Ishikawa (cell line): ENCODE data around the gene ASB17.

ENCODE experiments used
- CEBPB ChIP-seq: IDR thresholded peaks from 2 replicates; pipeline ENCODE4 v1.6.1; 2012
- CREB1 ChIP-seq: IDR thresholded peaks from 2 replicates; pipeline ENCODE4 v1.6.1; 2012; ENCODE audit warnings: low read depth
- EGR1 ChIP-seq: IDR thresholded peaks from 2 replicates; pipeline ENCODE4 v1.6.1; 2012
- EP300 ChIP-seq: IDR thresholded peaks from 2 replicates; pipeline ENCODE4 v1.6.1; 2012; ENCODE audit warnings: borderline replicate concordance
- FOXM1 ChIP-seq: IDR thresholded peaks from 2 replicates; pipeline ENCODE4 v1.6.1; 2012; ENCODE audit warnings: low read depth, borderline replicate concordance
- NFIC ChIP-seq: IDR thresholded peaks from 2 replicates; pipeline ENCODE4 v1.6.1; 2012
- RAD21 ChIP-seq: IDR thresholded peaks from 2 replicates; pipeline ENCODE4 v1.6.1; 2012; ENCODE audit warnings: low read depth
- TAF1 ChIP-seq: IDR thresholded peaks from 2 replicates; pipeline ENCODE4 v1.6.1; 2012; ENCODE audit warnings: low read depth, mild to moderate bottlenecking
- TCF12 ChIP-seq: IDR thresholded peaks from 2 replicates; pipeline ENCODE4 v1.6.1; 2012; ENCODE audit warnings: low read depth
- TEAD4 ChIP-seq: IDR thresholded peaks from 2 replicates; pipeline ENCODE4 v1.6.1; 2012
- YY1 ChIP-seq: IDR thresholded peaks from 2 replicates; pipeline ENCODE4 v1.6.1; 2012; ENCODE audit warnings: low read depth
- ZBTB7A ChIP-seq: IDR thresholded peaks from 2 replicates; pipeline ENCODE4 v1.6.1; 2012; ENCODE audit warnings: low read depth
- TF ChIP-seq, protein P1 (sequence below): IDR thresholded peaks from 2 replicates; pipeline ENCODE4 v1.6.1; 2012
- TF ChIP-seq, protein P2 (sequence below): IDR thresholded peaks from 2 replicates; pipeline ENCODE4 v1.6.1; 2012
- TF ChIP-seq, protein P3 (sequence below): IDR thresholded peaks from 2 replicates; pipeline ENCODE4 v1.6.1; 2012; ENCODE audit warnings: low read depth, mild to moderate bottlenecking

ASB17 gene

GRCh38 chr1:75937034-75937433 lies 4.8 kb upstream of the ASB17 start:
- TF ChIP-seq TCF12, result no peak
- no peak for TF ChIP-seq ZBTB7A
- no peak for TF ChIP-seq TEAD4
- no peak for TF ChIP-seq NFIC

DNA sequence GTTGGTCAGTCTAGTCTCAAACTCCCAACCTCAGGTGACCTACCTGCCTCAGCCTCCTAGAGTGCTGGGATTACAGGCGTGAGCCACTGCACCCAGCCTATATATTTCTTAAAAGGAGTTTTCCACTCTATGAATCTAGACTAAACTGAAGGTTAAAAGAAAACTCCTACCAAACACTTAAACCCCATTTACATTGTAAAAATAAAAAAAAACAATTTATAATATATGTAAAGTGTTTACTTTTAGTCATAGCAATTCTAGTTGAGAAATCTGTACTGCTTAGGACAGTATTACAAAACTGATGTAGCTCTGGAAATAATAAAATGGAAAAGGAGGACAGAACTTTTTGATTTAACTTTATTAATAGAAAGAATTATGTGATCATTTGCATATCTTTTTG lies 9.5 kb downstream of the ASB17 start:
- TF ChIP-seq CEBPB (no peak), NFIC (no peak)
- TF ChIP-seq, protein P1, sequence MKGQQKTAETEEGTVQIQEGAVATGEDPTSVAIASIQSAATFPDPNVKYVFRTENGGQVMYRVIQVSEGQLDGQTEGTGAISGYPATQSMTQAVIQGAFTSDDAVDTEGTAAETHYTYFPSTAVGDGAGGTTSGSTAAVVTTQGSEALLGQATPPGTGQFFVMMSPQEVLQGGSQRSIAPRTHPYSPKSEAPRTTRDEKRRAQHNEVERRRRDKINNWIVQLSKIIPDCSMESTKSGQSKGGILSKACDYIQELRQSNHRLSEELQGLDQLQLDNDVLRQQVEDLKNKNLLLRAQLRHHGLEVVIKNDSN, result no peak

- TF ChIP-seq RAD21 (no peak), YY1 (no peak), TAF1 (no peak), ZBTB7A (no peak), EGR1 (no peak), FOXM1 (no peak), EP300 (no peak), CREB1 (no peak), NFIC (no peak), TEAD4 (no peak), TCF12 (no peak), CEBPB (no peak)
- TF ChIP-seq, protein P2, sequence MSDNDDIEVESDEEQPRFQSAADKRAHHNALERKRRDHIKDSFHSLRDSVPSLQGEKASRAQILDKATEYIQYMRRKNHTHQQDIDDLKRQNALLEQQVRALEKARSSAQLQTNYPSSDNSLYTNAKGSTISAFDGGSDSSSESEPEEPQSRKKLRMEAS, result no peak
- TF ChIP-seq, protein P1, result no peak
- TF ChIP-seq, protein P3, sequence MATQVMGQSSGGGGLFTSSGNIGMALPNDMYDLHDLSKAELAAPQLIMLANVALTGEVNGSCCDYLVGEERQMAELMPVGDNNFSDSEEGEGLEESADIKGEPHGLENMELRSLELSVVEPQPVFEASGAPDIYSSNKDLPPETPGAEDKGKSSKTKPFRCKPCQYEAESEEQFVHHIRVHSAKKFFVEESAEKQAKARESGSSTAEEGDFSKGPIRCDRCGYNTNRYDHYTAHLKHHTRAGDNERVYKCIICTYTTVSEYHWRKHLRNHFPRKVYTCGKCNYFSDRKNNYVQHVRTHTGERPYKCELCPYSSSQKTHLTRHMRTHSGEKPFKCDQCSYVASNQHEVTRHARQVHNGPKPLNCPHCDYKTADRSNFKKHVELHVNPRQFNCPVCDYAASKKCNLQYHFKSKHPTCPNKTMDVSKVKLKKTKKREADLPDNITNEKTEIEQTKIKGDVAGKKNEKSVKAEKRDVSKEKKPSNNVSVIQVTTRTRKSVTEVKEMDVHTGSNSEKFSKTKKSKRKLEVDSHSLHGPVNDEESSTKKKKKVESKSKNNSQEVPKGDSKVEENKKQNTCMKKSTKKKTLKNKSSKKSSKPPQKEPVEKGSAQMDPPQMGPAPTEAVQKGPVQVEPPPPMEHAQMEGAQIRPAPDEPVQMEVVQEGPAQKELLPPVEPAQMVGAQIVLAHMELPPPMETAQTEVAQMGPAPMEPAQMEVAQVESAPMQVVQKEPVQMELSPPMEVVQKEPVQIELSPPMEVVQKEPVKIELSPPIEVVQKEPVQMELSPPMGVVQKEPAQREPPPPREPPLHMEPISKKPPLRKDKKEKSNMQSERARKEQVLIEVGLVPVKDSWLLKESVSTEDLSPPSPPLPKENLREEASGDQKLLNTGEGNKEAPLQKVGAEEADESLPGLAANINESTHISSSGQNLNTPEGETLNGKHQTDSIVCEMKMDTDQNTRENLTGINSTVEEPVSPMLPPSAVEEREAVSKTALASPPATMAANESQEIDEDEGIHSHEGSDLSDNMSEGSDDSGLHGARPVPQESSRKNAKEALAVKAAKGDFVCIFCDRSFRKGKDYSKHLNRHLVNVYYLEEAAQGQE, result no peak
Measured at GRCh38 chr1:75916834-75917233, 15.4 kb downstream of the ASB17 start.

DNA sequence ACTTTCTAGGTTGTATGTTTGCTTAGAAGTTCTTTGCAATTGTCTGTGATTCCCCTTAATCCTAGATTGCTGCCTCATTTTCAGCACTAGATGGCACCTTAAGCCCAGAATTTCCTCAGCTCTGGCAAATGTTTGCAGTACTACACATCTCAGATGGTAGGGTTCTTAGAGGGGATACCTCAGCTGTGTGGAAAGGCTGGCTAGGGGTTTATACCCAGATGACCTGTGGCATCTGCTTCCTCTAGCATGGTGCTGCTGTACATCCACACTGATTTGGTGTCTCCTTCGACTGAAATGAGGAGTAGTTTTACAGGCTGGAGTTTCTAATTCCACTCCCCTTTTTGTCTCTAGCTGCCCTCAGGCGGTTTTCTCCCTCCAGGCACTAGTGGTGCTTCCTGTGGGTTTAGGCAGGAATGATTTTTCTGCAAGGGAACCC lies 23.5 kb downstream of the ASB17 start:
- no peak for TF ChIP-seq EP300
- TF ChIP-seq RAD21, result peak; percentile 62

DNA sequence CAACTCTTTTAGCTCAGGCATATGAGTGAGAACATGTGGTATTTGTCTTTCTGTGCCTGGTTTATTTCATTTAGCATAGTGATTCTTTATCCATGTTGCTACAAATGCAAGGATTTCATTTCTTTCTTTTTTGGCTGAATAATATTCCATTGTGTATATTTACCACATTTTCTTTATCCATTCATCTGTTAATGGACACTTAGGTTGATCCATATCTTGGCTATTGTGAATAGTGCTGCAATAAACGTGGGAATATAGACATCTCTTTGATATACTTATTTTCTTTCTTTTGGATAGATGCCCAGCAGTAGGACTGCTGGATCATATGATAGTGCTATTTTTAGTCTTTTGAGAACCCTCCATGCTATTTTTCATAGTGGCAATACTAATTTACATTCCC lies 30.8 kb downstream of the ASB17 start:
- TF ChIP-seq YY1, result no peak
- TF ChIP-seq CEBPB, result no peak
- no peak for TF ChIP-seq TEAD4
- TF ChIP-seq CREB1, result no peak
- no peak for TF ChIP-seq TAF1
- TF ChIP-seq, protein P3, result no peak
- TF ChIP-seq, protein P1, result no peak
- no peak for TF ChIP-seq EP300
- TF ChIP-seq EGR1, result no peak
- no peak for TF ChIP-seq ZBTB7A

DNA sequence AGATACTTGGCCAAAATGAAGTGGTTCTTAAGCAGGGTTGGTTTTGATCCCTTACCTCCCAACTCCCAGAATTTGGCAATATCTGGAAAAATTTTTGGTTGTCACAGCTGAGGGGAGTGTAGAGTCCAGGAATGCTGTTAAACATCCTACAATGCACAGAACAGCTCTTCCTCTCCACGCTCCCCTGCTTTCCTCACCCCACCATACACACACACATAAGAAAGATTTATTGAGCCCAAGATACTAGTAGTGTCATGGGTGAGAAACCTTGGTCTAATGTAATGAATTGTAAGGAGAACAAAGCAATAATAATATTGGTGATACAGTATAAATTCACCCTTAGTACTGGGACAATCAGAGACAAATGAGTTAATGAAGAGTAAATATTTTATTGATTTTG lies 47.8 kb downstream of the ASB17 start:
- TF ChIP-seq RAD21 (no peak), YY1 (no peak), CEBPB (no peak), TEAD4 (no peak), TAF1 (no peak), CREB1 (no peak), EGR1 (no peak), ZBTB7A (no peak), NFIC (no peak), TCF12 (no peak), FOXM1 (no peak), EP300 (no peak)
- TF ChIP-seq, protein P3, result no peak
- TF ChIP-seq, protein P2, result no peak
- TF ChIP-seq, protein P1, result no peak
